ENCODE results near the gene PLD5.
"Not testable (repeated sequence)": the region's sequence is repeated elsewhere in the genome, so short reads cannot be mapped to it uniquely, and the experiment has no call there.

PLD5 gene

GRCh38 chr1:242276769-242277168, 247.7 kb downstream of the PLD5 start:
- not testable (repeated sequence) for DNase-seq (ENCODE audit: low read depth)

GRCh38 chr1:242267004-242267403, 257.5 kb downstream of the PLD5 start:
- DNase-seq (ENCODE audit: low read depth) = not testable (repeated sequence)

DNA sequence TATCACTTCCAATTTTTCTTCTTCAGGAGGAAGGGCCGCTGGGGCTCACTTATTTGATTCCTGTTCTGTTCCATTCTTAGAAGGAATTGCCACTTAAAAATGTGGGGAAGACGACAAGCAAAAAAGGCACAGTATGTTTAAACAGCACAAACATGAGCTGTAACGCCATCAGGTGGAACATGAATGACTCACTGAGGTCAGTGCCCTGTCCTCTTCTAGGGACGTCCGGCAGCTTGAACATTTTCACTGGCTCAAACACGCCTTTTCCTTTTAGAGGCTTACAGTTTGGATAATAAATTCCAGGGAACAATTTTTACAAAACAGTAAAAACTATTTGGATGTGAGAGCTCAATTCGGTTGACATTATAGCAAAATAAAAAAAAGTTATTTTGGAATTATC, 260.1 kb downstream of the PLD5 start:
- DNase-seq (ENCODE audit: low read depth) = not testable (repeated sequence)

DNA sequence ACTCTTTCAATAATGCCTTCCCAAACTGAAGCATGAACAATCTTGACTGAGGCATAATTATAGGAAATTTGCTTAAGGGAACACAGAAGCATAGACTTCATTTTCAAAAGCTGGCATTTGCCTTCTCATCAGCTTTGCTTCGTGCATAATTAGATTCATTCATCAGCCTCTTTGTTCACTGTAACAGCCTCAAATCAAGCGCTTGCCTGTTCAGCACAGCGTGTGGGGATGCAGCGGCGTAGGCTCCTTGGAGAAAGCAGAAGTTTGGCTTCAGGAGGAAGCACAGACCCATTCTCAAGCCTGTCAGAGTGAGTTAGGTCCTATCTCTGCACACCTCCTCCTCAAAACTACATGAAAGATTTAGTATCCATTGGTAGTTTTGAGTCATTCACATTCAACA, 279.2 kb downstream of the PLD5 start:
- no peak for DNase-seq (ENCODE audit: low read depth)

- peak; percentile 1 for DNase-seq (ENCODE audit: low read depth)
These were observed 281.0 kb downstream of the PLD5 start for GRCh38 chr1:242243472-242243871.

DNA sequence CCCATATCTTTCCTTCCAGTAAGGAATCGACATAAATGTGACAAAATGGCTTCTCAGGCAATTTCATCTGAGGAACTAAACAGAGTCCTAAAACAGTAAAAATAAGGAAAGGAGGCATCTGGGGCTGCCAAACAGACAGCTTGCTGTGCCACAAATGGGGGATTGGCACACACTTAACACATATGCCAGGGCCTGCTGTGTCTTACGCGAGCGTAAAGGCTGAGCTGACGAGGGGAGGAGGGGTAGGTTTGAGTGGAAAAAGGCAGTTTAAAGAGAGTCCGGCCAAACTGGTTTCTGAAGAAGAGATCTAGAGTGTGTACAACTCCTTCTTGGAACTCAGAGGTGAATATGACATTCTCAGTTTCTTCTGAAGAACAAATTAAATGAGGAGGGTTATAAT, 281.5 kb downstream of the PLD5 start:
- no peak for DNase-seq (ENCODE audit: low read depth)

GRCh38 chr1:242241936-242242335, 282.6 kb downstream of the PLD5 start:
- DNase-seq (ENCODE audit: low read depth) = no peak

- no peak for DNase-seq (ENCODE audit: low read depth)
These were observed 283.8 kb downstream of the PLD5 start for GRCh38 chr1:242240691-242241090.

DNA sequence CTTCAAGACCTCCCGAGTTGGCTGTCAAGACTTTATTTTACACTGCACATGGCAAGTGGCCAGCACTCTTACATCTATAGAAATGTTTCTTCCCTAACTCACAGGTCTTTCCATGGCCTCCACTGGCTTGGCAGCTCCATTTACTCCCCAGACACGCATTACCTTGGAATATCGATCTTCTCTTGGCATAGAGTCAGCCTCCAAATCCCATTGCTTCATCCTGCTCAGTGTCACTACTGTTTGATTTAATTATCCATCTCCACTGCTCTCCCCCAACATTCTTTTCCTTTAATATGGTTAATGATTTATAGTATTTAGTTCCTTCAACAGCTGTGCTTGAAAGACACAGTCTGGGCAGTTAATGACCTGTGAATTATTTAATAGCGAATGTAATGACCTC, 284.4 kb downstream of the PLD5 start:
- no peak for DNase-seq (ENCODE audit: low read depth)

- no peak for DNase-seq (ENCODE audit: low read depth)
These were observed 285.1 kb downstream of the PLD5 start for GRCh38 chr1:242239398-242239797.

- DNase-seq (ENCODE audit: low read depth) = no peak
These were observed 287.4 kb downstream of the PLD5 start for GRCh38 chr1:242237051-242237450.

DNA sequence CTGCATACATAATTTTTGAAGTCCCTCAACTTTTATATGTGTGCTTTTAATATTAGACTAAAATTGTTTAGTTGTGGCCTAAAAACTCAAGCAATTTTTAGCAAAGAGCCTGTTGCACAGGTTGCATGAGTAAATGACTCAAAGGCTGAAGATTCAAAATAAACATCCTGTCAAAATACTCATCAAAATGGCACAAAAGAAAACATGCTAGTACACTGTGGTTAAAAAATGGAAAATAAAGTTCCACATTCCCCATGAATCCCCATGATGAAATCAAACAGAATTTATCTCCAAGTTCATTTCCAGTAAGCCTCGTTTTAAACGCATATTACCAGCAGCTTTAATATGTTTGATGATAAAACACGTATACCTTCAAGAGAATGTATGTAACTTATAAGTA, 295.5 kb downstream of the PLD5 start:
- DNase-seq (ENCODE audit: low read depth) = no peak

- DNase-seq (ENCODE audit: low read depth) = no peak
These were observed 298.5 kb downstream of the PLD5 start for GRCh38 chr1:242225767-242226573.

- DNase-seq (ENCODE audit: low read depth) = not testable (repeated sequence)
These were observed 299.4 kb downstream of the PLD5 start for GRCh38 chr1:242224878-242225766.

DNA sequence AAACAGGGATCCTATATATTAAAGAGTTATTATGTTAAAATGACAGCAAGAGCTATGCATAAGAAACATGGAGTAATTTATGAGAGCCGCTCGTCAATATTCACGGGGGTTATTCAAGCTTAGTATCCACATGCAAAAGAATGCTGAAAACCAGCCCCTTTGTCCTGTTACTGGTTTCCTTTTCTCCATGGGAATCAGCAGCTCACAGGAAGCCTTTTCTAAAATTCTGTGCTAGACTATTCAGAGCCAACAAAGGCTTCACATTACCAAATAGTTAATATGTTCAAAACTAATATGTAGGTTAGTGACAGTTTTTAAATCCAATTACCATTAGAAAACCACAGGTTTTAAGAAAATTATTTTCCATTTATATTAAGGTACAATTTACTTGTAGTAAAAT, 300.0 kb downstream of the PLD5 start:
- no peak for DNase-seq (ENCODE audit: low read depth)

GRCh38 chr1:242219905-242220304, 304.6 kb downstream of the PLD5 start:
- DNase-seq (ENCODE audit: low read depth) = no peak

- DNase-seq (ENCODE audit: low read depth) = no peak
These were observed 305.1 kb downstream of the PLD5 start for GRCh38 chr1:242219298-242219901.

- DNase-seq (ENCODE audit: low read depth) = no peak
These were observed 308.1 kb downstream of the PLD5 start for GRCh38 chr1:242216368-242216767.

DNA sequence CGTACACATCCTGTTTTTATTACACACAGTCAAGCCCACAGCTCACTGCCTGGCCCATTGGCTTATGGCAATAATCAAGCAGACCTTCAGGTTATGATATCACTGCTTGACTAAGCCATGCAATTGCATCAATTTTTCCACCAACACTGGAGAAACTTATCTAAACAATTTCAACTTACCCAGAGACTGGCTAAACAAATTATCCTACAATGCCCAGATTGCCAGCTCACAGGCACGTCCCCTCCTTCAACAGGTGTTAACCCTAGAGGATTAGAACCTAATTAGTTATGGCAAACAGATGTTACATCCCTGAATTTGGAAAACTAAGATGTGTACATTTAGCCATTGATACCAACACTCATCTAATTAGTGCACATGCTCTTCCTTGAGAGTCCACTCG, 310.0 kb downstream of the PLD5 start:
- DNase-seq (ENCODE audit: low read depth) = not testable (repeated sequence)

DNA sequence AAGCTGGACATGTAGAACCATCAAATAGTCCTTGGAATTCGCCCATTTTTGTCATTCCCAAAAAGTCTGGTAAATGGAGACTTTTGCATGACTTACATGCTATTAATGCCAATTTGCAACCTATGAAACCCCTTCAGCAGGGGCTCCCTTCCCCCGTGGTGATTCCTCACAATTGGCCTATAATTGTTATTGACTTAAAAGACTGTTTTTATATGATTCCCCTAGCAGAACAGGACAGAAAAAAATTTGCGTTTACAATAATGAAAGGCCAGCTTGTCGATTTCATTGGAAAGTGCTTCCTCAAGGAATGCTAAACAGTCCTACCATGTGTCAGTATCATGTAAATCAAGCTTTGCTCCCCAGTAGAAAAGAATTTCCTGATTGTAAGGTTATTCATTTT, 311.5 kb downstream of the PLD5 start:
- DNase-seq (ENCODE audit: low read depth) = not testable (repeated sequence)

GRCh38 chr1:242212401-242212800, 312.1 kb downstream of the PLD5 start:
- no peak for DNase-seq (ENCODE audit: low read depth)

DNA sequence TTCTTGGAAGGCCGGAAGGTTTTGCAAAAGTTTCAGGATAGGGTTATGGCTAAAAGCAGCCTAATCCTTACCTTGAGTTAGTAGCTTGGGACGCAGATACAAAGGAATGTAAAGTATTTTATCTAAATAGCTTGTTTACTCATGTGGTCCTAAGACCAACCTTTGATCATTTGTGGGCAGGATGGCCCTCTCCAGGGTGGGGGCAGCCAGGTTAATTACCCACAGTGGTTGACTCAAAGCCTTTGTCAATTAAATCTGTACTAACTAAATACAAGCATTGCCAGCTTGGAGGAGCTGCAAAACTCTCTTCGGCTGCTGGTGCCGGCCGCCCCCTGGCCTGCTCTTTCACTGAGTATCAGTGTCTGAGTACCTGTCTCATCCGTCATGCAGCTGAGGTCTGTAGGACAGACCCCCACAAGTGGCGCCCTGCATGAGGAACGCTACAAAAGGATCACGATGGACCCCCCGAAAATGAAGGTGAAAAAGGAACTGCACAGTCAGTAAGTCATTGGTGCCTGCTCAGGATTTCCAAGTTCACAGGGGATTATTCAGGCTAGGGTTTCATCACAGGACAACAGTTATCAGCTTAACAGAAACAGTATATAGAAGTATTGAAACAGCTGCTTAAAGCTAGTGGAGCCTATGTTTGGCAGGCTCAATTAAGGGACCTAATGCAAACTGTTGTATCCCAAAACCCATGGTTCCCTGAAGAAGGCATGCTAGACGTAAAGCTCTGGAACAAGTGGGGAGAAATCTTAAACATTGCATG, 313.1 kb downstream of the PLD5 start:
- DNase-seq (ENCODE audit: low read depth) = no peak
